IMR-90 (cell line): Measurements from ENCODE around the gene FBLN1. TPM values are rescaled to one million over a fixed set of nuclear protein-coding genes. Genes with fewer than 3 reads are reported as not detected.

Experiments used
- ATAC-seq: fragments of 200-7000 bp; cut with Tn5 transposase; 2 replicates; pipeline ENCODE4 v1.9.1; 2020; ENCODE audit warnings: low read depth, mild to moderate bottlenecking, moderate library complexity
- BruUV-seq: library from RNA; stranded (reverse); fragments of 400-500 nt; replicated peaks from 2 replicates; lab custom pipeline; 2021; lab: Mats Ljungman, UMichigan
- CTCF ChIA-PET: fragments of 300-600 bp; formaldehyde crosslinking; extraction: SDS; loops from one replicate; lab custom pipeline; 2021; ENCODE audit warnings: antibody characterized with exemption; lab: Yijun Ruan, JAX
- POLR2A ChIA-PET: fragments of 300-600 bp; sonication (Branson Sonifier 250); formaldehyde crosslinking; loops from one replicate; lab custom pipeline; 2022; ENCODE audit warnings: antibody characterized with exemption; ENCODE audit not compliant: unreplicated experiment; lab: Charles Lee
- DNase-seq: peaks from one replicate; pipeline ENCODE4 v3.0.0; 2013
- H2AFZ ChIP-seq: replicated peaks from 2 replicates; pipeline ENCODE3; 2013; ENCODE audit warnings: low read length, mild to moderate bottlenecking; ENCODE audit not compliant: poor library complexity
- H2AK5ac ChIP-seq: 2 replicates; pipeline ENCODE4 v1.6.1; 2013; ENCODE audit warnings: low read depth, low read length, inconsistent platforms
- H2AK9ac ChIP-seq: replicated peaks from 2 replicates; pipeline ENCODE3; 2013; ENCODE audit warnings: mild to moderate bottlenecking, low read depth, low read length, moderate library complexity; ENCODE audit not compliant: poor library complexity
- H2BK120ac ChIP-seq: 2 replicates; pipeline ENCODE4 v1.6.1; 2013; ENCODE audit warnings: low read depth, low read length, inconsistent platforms
- H2BK15ac ChIP-seq: 3 replicates; pipeline ENCODE4 v1.6.1; 2013; ENCODE audit warnings: low read depth, low read length, inconsistent platforms
- H2BK20ac ChIP-seq: 2 replicates; pipeline ENCODE4 v1.6.1; 2013; ENCODE audit warnings: low read depth, mild to moderate bottlenecking, inconsistent platforms, low read length, moderate library complexity
- H2BK5ac ChIP-seq: 2 replicates; pipeline ENCODE4 v1.6.1; 2013; ENCODE audit warnings: mild to moderate bottlenecking, low read depth, low read length, inconsistent platforms; ENCODE audit not compliant: poor library complexity, severe bottlenecking
- H3K14ac ChIP-seq: replicated peaks from 2 replicates; pipeline ENCODE4 v1.6.1; 2013; ENCODE audit warnings: low read depth, low read length, inconsistent platforms
- H3K18ac ChIP-seq: 2 replicates; pipeline ENCODE4 v1.6.1; 2013; ENCODE audit warnings: low read depth, low read length, control low read depth
- H3K23ac ChIP-seq: 2 replicates; pipeline ENCODE4 v1.6.1; 2013; ENCODE audit warnings: low read depth, low read length, inconsistent platforms
- H3K27ac ChIP-seq: 2 replicates; pipeline ENCODE4 v1.5.1; 2013; ENCODE audit warnings: mild to moderate bottlenecking, control low read depth, low read length; ENCODE audit not compliant: insufficient read depth
- H3K27me3 ChIP-seq: 2 replicates; pipeline ENCODE4 v1.6.1; 2013; ENCODE audit warnings: low read length; ENCODE audit not compliant: control insufficient read depth, insufficient read depth
- H3K36me3 ChIP-seq: 2 replicates; pipeline ENCODE4 v1.6.1; 2013; ENCODE audit warnings: low read length, mixed read lengths; ENCODE audit not compliant: control insufficient read depth, insufficient read depth
- H3K4ac ChIP-seq: 2 replicates; pipeline ENCODE4 v1.6.1; 2013; ENCODE audit warnings: low read depth, low read length, inconsistent platforms
- H3K4me1 ChIP-seq: 2 replicates; pipeline ENCODE4 v1.6.1; 2013; ENCODE audit warnings: low read length, mixed read lengths; ENCODE audit not compliant: control insufficient read depth, insufficient read depth
- H3K4me2 ChIP-seq: 2 replicates; pipeline ENCODE4 v1.6.1; 2013; ENCODE audit warnings: low read depth, mild to moderate bottlenecking, control low read depth, low read length, moderate library complexity
- H3K4me3 ChIP-seq: 2 replicates; pipeline ENCODE4 v1.5.1; 2013; ENCODE audit warnings: low read depth, mild to moderate bottlenecking, control low read depth, low read length, moderate library complexity; ENCODE audit not compliant: insufficient read depth
- H3K56ac ChIP-seq: 2 replicates; pipeline ENCODE4 v1.6.1; 2013; ENCODE audit warnings: low read length, inconsistent platforms; ENCODE audit not compliant: insufficient read depth; ENCODE audit errors: extremely low read depth
- H3K79me1 ChIP-seq, 2 experiments: 2 replicates each; pipeline ENCODE4 v1.6.1; 2013; ENCODE audit warnings: low read length in 2 of 2, inconsistent platforms in 1 of 2, low read depth in 1 of 2
- H3K9ac ChIP-seq: 2 replicates; pipeline ENCODE4 v1.6.1; 2013; ENCODE audit warnings: low read depth, low read length, control low read depth
- H3K9me1 ChIP-seq: 2 replicates; pipeline ENCODE4 v1.6.1; 2013; ENCODE audit warnings: low read length, inconsistent platforms; ENCODE audit not compliant: insufficient read depth
- H3K9me3 ChIP-seq: 2 replicates; pipeline ENCODE4 v1.6.1; 2013; ENCODE audit warnings: low read length; ENCODE audit not compliant: control insufficient read depth, insufficient read depth
- H4K20me1 ChIP-seq: 2 replicates; pipeline ENCODE4 v1.6.1; 2013; ENCODE audit warnings: low read length, inconsistent platforms; ENCODE audit not compliant: insufficient read depth
- H4K5ac ChIP-seq: 2 replicates; pipeline ENCODE4 v1.6.1; 2013; ENCODE audit warnings: mild to moderate bottlenecking, low read depth, low read length, control low read depth
- H4K8ac ChIP-seq, 2 experiments: 2 replicates each; pipeline ENCODE4 v1.6.1; 2013; ENCODE audit warnings: low read depth in 2 of 2, low read length in 2 of 2, control low read depth in 1 of 2, inconsistent platforms in 1 of 2
- H4K91ac ChIP-seq: 2 replicates; pipeline ENCODE4 v1.6.1; 2013; ENCODE audit warnings: low read depth, low read length, inconsistent platforms; ENCODE audit not compliant: insufficient read depth
- BHLHE40 ChIP-seq: fragments of 150-350 bp; IDR thresholded peaks from 2 replicates; pipeline ENCODE4 v1.6.1; 2016; ENCODE audit warnings: mild to moderate bottlenecking, low read depth, low read length
- CEBPB ChIP-seq: IDR thresholded peaks from 2 replicates; pipeline ENCODE4 v1.6.1; 2012; ENCODE audit warnings: low read depth, low read length, improper control_type of control experiment
- CHD1 ChIP-seq: IDR thresholded peaks from 2 replicates; pipeline ENCODE4 v1.6.1; 2012; ENCODE audit warnings: low read depth, low read length, improper control_type of control experiment
- ELK1 ChIP-seq: fragments of 150-350 bp; IDR thresholded peaks from 2 replicates; pipeline ENCODE4 v1.6.1; 2016; ENCODE audit warnings: low read depth, mild to moderate bottlenecking, low read length, moderate library complexity, borderline replicate concordance
- FOS ChIP-seq: fragments of 150-350 bp; IDR thresholded peaks from 2 replicates; pipeline ENCODE4 v1.6.1; 2016; ENCODE audit warnings: low read depth, low read length
- MAFK ChIP-seq: IDR thresholded peaks from 2 replicates; pipeline ENCODE4 v1.6.1; 2012; ENCODE audit warnings: low read depth, low read length, improper control_type of control experiment
- MAZ ChIP-seq: IDR thresholded peaks from 2 replicates; pipeline ENCODE4 v1.6.1; 2012; ENCODE audit warnings: low read depth, mild to moderate bottlenecking, low read length, improper control_type of control experiment, moderate library complexity, borderline replicate concordance
- MXI1 ChIP-seq: IDR thresholded peaks from 2 replicates; pipeline ENCODE4 v1.6.1; 2012; ENCODE audit warnings: low read depth, mild to moderate bottlenecking, low read length, moderate library complexity, borderline replicate concordance
- NFE2L2 ChIP-seq: fragments of 150-350 bp; IDR thresholded peaks from 2 replicates; pipeline ENCODE4 v1.6.1; 2016; ENCODE audit warnings: low read depth, mild to moderate bottlenecking, low read length
- POLR2A ChIP-seq: IDR thresholded peaks from 2 replicates; pipeline ENCODE4 v1.6.1; 2012; ENCODE audit warnings: mild to moderate bottlenecking, low read depth, low read length
- RAD21 ChIP-seq: IDR thresholded peaks from 2 replicates; pipeline ENCODE4 v1.6.1; 2012; ENCODE audit warnings: low read length, improper control_type of control experiment
- RFX5 ChIP-seq: IDR thresholded peaks from 2 replicates; pipeline ENCODE4 v1.8.0; 2012; ENCODE audit warnings: low read depth, mild to moderate bottlenecking, low read length, moderate library complexity
- SMC3 ChIP-seq: fragments of 150-350 bp; IDR thresholded peaks from 2 replicates; pipeline ENCODE4 v1.6.1; 2016; ENCODE audit warnings: low read depth, mild to moderate bottlenecking, antibody characterized with exemption, low read length, moderate library complexity
- USF2 ChIP-seq: fragments of 150-350 bp; IDR thresholded peaks from 2 replicates; pipeline ENCODE4 v1.6.1; 2017; ENCODE audit warnings: mild to moderate bottlenecking, antibody characterized with exemption, low read length, low read depth
- WGBS, 2 experiments: methylation state at CpG; one replicate each; pipeline versions ENCODE4 v1.1.5 to v1.1.7; 2013; ENCODE audit warnings: missing lambda C conversion rate in 2 of 2; ENCODE audit not compliant: insufficient read length in 1 of 2; ENCODE audit errors: extremely low coverage in 2 of 2; 5-methylcytosine and 5-hydroxymethylcytosine counted together
- dilution Hi-C: fragments of 300-500 bp; cut with HindIII; formaldehyde crosslinking; loops from one replicate; pipeline ENCODE4 v1.14.3; 2018; ENCODE audit warnings: low sequenced_read_pairs; ENCODE audit not compliant: unreplicated experiment
- in situ Hi-C: fragments of 300-500 bp; cut with MboI; formaldehyde crosslinking; loops from 3 replicates; pipeline ENCODE4 v1.14.3; 2019; ENCODE audit warnings: low sequenced_read_pairs, inconsistent platforms, mixed read lengths
- intact Hi-C: fragments of 100-400 bp; cut with micrococcal nuclease; formaldehyde crosslinking; loops from 2 replicates; pipeline ENCODE4 v1.10.0; 2022
- polyA plus RNA-seq, 3 experiments: library from polyadenylated mRNA; depleted of rRNA; stranded (reverse); fragments of >200 nt; gene quantifications; 2 replicates each; pipeline ENCODE4 v1.2.3, GENCODE V29; 2012; ENCODE audit warnings: low replicate concordance in 1 of 3
- total RNA-seq: library from RNA; depleted of rRNA; stranded (reverse); fragments of >200 nt; gene quantifications from 2 replicates; pipeline ENCODE4 v1.2.3, GENCODE V29; 2012

Gene FBLN1
- total and polyA plus RNA-seq, 2 of the 4 experiments (the other 2 are of a cell fraction) = 11.3 to 87.9 TPM

GRCh38 chr22:45540122-45540521 is 37.4 kb downstream of the FBLN1 start:
- DNase-seq = no peak
- TF ChIP-seq POLR2A = no peak
- TF ChIP-seq ELK1 = no peak
- no peak for TF ChIP-seq MXI1
- no peak for TF ChIP-seq FOS
- TF ChIP-seq USF2 = no peak
- TF ChIP-seq MAZ = no peak
- TF ChIP-seq CHD1 = no peak
- no peak for TF ChIP-seq RAD21
- TF ChIP-seq MAFK = no peak
- no peak for TF ChIP-seq BHLHE40
- no peak for TF ChIP-seq SMC3
- no peak for TF ChIP-seq NFE2L2
- TF ChIP-seq RFX5 = no peak
- no peak for TF ChIP-seq CEBPB
- H3K56ac ChIP-seq = no peak overlapping the region
- dilution Hi-C loops = no loop called here
- H2AFZ ChIP-seq = no peak overlapping the region
- peaks cover 6% of the 10 kb centered on the region for H4K20me1 ChIP-seq
- H3K9ac ChIP-seq = no peak overlapping the region
- H2BK5ac ChIP-seq = no peak overlapping the region
- POLR2A ChIA-PET = no interaction called here
- H3K27ac ChIP-seq = no peak overlapping the region
- no peak overlapping the region for H2BK120ac ChIP-seq
- peaks cover 20% of the 10 kb centered on the region; the same call in 1 of the 2 replicates for H3K9me1 ChIP-seq
- intact Hi-C loops = no loop called here
- H3K4me3 ChIP-seq = no peak overlapping the region
- no peak overlapping the region for H3K18ac ChIP-seq
- H2AK5ac ChIP-seq = no peak overlapping the region
- ATAC-seq = no peak
- peaks cover 0 to 24% of the 10 kb centered on the region in 2 experiments; a peak in 2 of 4 replicates for H3K79me1 ChIP-seq
- in situ Hi-C loops = no loop called here
- no peak overlapping the region for H4K8ac ChIP-seq
- H3K9me3 ChIP-seq = no peaks in the 10 kb centered on the region
- no peak overlapping the region for H4K5ac ChIP-seq
- no peak overlapping the region for H4K91ac ChIP-seq
- no peaks in the 10 kb centered on the region for H3K27me3 ChIP-seq
- H3K14ac ChIP-seq = no peak overlapping the region
- no peak overlapping the region for H2AK9ac ChIP-seq
- peaks cover 21% of the 10 kb centered on the region for H3K4me1 ChIP-seq
- CTCF ChIA-PET = interaction anchor here (1.1 kb wide), 1 partner anchor 9 kb away, joined by 3 read pairs; no protein-coding TSS in a partner anchor
- H3K36me3 ChIP-seq = peaks cover 71% of the 10 kb centered on the region
- no CpG with 5 or more reads among the region's 8 CpGs for WGBS, 2 experiments
- H3K4ac ChIP-seq = peak overlapping the region; percentile 26
- H2BK15ac ChIP-seq = 0 out of 3 replicates have a peak overlapping the region, but pooled peaks have one; percentile 10
- no TSS peak for BruUV-seq
- H3K4me2 ChIP-seq = no peak overlapping the region
- no peak overlapping the region for H2BK20ac ChIP-seq
- H3K23ac ChIP-seq = no peak overlapping the region
